GM18505 (cell line): ENCODE data around the gene ITPRIPL2.
A peak's percentile ranks its signal among the peaks of the same experiment; 100 is the strongest.

Experiments
- ATAC-seq: cut with Tn5 transposase; IDR thresholded peaks from one replicate; pipeline ENCODE4 v1.9.1; 2021; ENCODE audit not compliant: unreplicated experiment
- POLR2A ChIP-seq: IDR thresholded peaks from 4 replicates; pipeline ENCODE4 v1.6.1; 2011; ENCODE audit warnings: borderline replicate concordance; ENCODE audit not compliant: insufficient read depth, insufficient read length; ENCODE audit errors: extremely low read depth

Gene ITPRIPL2

DNA sequence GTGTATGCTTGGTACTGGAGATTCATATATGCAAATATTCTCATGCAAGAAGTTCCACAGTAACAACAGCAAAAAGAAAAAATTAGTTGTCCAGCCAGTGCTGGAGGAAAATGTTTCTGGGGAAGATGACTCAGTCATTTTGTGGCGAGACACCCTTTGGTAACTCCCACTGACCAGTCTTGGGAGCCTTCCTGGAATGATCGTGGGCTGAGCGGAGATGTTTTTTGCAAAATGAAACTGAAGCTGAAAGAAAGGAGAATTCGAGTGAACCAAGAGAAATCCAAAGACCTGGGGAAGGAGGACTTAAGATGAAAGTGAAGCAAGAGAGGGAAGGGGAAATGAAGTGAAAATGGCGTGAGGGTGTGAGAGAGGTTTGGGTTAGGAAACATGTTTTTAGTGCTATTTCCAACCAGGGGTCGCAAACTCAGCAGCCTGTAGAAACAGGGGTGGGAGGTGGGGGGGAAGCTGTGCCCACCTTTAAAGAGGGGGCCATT lies 5.2 kb downstream of the ITPRIPL2 start:
- TF ChIP-seq POLR2A, result peak; percentile 32
- no peak for ATAC-seq

DNA sequence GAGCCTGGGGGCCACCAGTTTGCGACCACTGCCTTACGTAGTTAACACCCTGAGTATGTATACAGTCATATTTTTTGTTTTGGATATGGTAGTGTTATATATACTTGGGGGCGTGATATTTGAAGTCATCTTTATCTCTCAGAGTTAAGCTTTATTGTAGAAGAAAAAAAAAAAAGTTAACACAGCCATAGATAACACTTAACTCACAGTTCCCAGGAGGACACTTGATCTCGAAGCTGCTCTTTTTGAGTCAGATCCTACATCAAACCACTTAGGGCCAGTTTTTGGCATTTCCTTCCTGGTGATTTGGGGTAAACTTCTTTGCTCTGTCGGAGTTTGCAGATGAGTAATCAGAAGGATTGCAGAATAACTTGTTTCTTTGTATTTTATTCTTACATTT lies 5.8 kb downstream of the ITPRIPL2 start:
- no peak for ATAC-seq
- TF ChIP-seq POLR2A, result no peak

DNA sequence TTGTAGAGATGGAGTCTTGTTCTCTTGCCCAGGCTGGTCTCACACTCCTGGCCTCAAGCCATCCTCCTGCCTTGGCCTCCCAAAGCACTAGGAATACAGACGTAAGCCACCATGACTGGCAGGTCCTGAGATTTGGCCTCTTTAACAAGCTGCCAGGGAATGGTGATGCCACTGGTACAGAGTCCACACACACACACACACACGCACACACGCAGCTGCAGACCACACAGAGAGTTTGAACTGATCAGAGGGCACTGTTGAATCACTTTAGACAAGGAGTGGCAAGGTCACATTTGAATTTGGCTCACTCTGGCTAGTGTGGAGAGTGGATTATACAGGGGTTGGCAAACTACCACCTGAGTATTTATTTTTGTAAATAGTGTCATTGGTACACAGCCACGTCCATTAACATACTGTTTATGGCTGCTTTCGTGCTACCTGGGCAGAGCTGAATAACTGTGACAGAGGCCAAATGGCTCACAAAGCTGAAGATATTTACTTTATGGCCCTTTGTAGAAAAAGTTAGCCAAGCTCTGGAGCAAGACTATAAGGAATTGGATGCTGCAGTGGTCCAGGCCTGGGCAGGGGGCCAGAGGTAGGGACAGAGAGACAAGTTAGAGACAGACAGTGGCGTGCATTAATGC lies 9.9 kb downstream of the ITPRIPL2 start:
- no peak for TF ChIP-seq POLR2A
- no peak for ATAC-seq

DNA sequence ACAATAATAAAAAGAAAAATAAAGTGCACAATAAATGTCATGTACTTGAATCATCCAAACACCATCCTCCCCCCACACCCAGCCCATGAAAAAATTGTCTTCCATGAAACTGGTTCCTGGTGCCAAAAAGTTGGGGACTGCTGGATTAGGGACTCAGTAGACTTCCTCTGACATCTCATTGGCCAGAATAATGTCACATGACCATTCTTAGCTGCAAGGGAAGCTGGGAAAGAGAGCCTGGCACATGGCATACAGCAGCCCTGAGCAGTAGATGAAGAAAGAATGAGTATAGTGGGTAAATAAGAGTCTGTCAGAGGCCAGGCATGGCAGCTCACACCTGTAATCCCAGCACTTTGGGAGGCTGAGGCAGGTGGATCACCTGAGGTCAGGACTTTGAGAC lies 12.5 kb downstream of the ITPRIPL2 start:
- no peak for TF ChIP-seq POLR2A
- no peak for ATAC-seq

DNA sequence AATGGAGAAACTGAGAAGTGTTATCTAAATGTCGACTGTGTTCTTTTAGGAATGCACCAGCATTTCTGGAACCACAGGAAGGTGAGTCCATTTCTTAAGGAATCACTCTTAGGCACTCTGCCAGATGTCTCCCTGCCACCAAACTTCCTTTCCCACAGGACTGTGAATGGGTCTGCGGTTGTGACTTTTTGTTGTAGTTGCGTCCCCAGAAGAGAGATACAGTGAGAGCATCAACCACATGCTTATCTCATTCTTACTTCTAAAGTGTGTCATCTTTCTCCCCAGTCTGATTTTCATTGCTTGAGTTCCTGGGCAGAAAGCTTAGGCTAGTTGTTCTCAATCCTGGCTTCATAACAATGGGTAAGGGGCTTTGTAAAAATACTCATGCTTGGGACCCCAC lies 13.4 kb downstream of the ITPRIPL2 start:
- ATAC-seq, result peak; percentile 46

DNA sequence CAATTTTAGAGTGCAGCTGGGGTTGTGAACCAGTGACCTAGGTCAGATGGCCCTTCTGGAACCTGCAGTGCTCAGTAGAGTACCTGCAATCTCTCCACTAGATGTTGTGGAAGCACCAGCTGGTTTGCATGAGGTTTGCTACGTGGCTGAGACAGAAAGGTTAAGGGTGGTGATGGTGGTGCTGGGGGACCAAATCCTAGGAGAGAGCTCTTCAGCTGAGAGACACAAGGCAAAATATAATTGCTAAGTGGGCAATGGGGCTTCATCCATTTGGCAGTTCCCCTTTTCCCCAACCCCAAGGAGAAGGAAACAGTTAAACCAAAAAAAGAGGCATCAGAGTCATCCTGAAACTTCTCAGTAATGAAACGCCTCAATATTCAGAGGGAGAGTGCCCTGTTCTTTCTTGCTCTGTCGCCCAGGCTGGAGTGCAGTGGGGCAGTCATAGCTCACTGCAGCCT lies 13.9 kb downstream of the ITPRIPL2 start:
- ATAC-seq, result peak; percentile 43
- TF ChIP-seq POLR2A, result no peak

More for the DNA sequence above, 13.4 kb downstream of the ITPRIPL2 start:
- TF ChIP-seq POLR2A, result no peak

DNA sequence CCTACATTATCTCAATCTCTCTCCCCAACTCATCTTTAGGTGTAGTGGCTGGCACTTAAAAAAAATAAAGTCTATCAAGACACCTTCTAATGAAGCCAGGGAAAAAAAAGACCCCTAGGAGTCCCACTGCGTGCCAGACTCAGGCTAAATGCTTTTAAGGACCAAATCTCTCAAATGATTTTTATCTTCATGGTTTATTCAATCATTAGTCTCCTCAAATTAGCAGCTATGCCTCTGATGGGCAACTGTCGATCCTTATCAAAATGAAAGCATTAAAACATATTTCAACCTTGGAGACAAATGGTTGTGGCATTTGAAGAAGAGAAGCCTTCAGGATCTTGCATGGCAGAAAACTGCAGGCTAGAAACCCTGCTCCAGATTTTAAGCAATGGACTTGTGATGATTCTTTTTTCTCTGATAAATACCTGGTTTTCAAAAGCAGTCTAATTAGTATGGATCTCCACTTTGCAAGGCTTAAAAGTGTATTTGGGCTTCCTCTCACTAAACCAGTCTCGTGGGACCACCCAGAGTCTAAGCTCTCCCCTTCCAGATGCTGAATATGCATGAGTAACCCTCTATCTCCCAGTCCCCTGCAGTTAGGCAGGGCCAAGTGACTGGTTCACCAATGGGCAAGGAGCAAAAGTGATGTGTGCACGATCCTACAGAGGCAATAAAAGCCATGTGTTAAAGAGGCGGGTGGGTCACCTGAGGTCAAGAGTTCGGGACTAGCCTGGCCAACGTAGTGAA lies 14.9 kb downstream of the ITPRIPL2 start:
- ATAC-seq, result no peak
- no peak for TF ChIP-seq POLR2A

DNA sequence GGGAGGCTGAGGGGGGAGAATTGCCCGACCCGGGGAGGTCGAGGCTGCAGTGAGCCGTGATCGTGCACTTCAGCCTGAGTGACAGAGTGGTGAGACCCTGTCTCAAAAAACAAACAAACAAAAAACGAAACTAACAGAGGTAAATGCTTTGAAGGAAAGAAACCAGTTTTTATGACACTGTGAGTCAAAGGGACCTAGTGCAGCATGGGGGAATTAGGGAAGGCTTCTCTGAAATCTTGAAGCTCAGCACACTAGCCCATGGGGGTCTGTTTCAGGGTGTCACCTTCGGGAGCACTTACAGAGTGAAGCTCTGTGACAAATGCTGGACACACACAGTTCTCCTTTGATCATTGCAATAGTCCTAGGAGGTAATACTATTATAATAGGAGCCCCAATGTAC lies 16.6 kb downstream of the ITPRIPL2 start:
- no peak for TF ChIP-seq POLR2A
- ATAC-seq, result no peak

DNA sequence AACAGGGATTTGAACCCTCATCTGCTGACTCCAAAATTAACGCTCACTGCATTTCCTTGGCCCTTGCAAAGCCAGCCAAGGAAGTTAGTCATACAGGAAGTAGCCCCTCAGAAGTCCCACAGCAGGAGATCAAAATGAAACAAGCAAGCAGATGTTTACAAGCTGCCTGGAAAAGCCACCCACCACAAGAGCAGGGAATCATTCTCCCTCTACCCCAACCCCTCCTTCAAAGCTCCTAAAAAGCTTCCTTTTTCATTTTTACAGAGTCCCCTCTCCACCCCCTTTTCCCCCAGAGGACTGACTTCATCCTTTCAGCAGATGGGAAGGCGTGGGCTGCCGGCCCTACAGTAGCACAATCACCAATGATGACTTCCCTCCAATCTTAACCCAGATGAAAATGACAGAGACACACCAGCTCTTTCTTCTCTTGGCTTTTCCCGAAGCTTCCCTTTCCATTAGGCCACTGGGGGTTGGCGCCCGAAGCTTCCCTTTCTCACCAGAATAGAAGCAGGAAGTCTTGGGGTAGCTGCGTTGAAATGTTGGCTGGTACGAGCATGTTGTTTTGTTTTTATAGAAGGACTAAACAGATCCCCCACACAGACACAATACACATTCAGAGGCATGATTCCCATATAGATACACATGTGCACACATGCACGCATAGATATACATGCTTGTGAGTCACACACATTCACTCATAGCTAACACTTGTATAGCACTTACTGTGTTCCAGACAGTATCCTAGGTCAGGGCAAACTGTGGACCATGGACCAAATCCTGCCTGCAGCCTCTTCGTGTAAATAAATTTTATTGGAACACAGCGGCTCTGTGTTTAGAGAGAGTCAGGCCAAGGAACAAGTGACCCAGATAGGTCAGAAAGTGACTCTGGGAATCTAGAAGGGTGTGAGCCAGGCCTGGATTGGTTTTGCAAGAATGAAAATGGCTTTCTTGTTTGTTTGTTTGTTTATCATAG lies 17.4 kb downstream of the ITPRIPL2 start:
- no peak for ATAC-seq
- TF ChIP-seq POLR2A, result no peak

DNA sequence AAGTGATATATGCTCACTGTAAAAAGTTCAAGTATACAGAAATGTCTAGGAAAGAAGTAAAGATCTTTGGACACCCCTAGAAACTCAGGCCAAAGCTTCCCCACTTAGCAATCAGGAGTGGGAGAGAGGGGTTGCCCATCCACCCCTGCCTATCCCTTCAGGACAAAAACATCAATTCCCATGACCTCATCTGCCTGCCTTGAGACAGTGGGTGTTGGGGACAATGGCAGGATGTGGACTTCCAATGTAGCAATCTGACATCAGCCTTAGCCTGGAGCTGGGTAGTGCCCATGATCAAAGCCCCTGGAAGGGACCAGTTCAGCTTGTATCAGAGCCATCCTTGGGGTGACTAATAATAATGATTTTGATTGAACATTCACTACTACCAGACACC lies 18.1 kb downstream of the ITPRIPL2 start:
- no peak for TF ChIP-seq POLR2A
- ATAC-seq, result no peak

DNA sequence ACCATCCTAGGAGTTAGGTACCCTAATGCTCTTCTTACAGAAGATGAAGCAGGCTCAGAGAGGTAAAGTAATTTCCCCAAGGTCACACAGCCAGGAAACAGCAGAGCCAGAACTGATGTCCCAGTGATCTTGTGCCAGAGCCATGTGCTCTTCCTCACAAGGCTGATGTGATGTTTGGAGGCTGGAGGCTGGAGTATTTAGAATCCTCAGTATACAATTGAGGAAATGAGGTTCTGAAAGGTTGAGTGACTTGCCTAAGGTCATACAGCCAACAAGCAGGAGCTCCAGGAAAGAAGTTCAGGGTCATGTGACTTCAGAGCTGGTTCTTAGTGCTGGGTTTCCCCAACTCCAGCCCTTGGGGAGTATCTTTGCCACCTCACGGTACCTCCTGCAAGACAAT lies 18.5 kb downstream of the ITPRIPL2 start:
- TF ChIP-seq POLR2A, result no peak
- ATAC-seq, result no peak

DNA sequence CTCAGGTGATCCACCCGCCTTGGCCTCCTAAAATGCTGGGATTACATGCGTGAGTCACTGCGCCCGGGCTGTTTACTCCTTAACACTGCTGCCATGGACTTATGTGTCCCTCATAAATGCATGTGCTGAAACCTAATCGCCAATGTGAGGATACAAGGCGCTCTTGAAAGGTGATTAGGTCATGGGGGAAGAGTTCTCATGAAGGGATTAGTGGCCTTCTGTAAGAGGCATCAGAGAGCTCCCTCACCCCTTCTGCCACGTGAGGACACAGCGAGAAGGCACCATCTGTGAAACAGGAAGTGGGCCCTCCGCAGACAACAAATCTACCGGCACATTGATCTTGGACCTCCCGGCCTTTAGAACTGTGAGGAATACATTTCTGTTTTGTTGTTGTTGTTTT lies 19.1 kb downstream of the ITPRIPL2 start:
- TF ChIP-seq POLR2A, result no peak
- no peak for ATAC-seq

DNA sequence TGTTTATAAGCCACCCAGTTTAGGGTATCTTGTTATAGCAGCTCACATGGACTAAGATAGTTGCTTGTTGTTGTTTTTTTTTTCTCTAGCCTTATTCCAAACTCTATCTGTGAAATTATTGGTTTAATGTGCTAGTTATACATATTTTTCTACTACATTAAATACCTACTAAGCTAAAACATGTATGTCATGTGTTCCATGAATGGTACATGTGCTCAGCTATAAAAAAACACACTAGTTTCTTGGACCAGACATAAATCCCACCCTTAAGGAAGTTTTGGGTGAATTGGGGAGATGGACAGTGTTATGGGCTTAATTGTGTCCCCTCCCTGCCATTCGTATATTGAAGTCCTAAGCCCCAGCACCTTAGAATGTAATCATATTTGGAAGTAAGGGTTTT lies 19.8 kb downstream of the ITPRIPL2 start:
- no peak for TF ChIP-seq POLR2A

More for the DNA sequence above, 19.8 kb downstream of the ITPRIPL2 start:
- no peak for ATAC-seq
